Parathyroid adenoma (tissue), 2 donors: ENCODE results near the gene ARX.

Experiments used
- H2AFZ ChIP-seq: fragments of 300-600 bp; sonication (generic); one replicate; pipeline ENCODE4 v1.7.0; 2017; ENCODE audit warnings: antibody characterized with exemption, mild to moderate bottlenecking
- H3K27ac ChIP-seq: fragments of 300-600 bp; sonication (generic); one replicate; pipeline ENCODE4 v1.7.0; 2017
- H3K27me3 ChIP-seq: fragments of 300-600 bp; sonication (generic); one replicate; pipeline ENCODE4 v1.7.0; 2017; ENCODE audit warnings: low read length; ENCODE audit not compliant: control insufficient read depth, insufficient read depth
- H3K36me3 ChIP-seq: fragments of 300-600 bp; sonication (generic); one replicate; pipeline ENCODE4 v1.7.0; 2017; ENCODE audit warnings: low read length; ENCODE audit not compliant: control insufficient read depth, insufficient read depth
- H3K4me1 ChIP-seq: fragments of 300-600 bp; sonication (generic); one replicate; pipeline ENCODE4 v1.7.0; 2017; ENCODE audit warnings: control low read depth
- H3K4me2 ChIP-seq: fragments of 300-600 bp; sonication (generic); one replicate; pipeline ENCODE4 v1.7.0; 2017; ENCODE audit warnings: low read length
- H3K4me3 ChIP-seq: fragments of 300-600 bp; sonication (generic); one replicate; pipeline ENCODE4 v1.7.0; 2017; ENCODE audit warnings: low read depth, low read length
- H3K79me2 ChIP-seq: fragments of 300-600 bp; sonication (generic); one replicate; pipeline ENCODE4 v1.7.0; 2017; ENCODE audit warnings: control low read depth
- H3K9ac ChIP-seq: fragments of 300-600 bp; sonication (generic); one replicate; pipeline ENCODE4 v1.7.0; 2017; ENCODE audit warnings: mild to moderate bottlenecking
- H3K9me3 ChIP-seq: fragments of 300-600 bp; sonication (generic); one replicate; pipeline ENCODE4 v1.7.0; 2017; ENCODE audit warnings: low read length; ENCODE audit not compliant: control insufficient read depth
- CTCF ChIP-seq: fragments of 300-600 bp; sonication (generic); IDR thresholded peaks from one replicate; pipeline ENCODE4 v1.7.0; 2017; ENCODE audit warnings: antibody characterized with exemption, mild to moderate bottlenecking
- donor health status: primary hyperparathyroidism.

Gene ARX

GRCh38 chrX:25005382-25006185 is 10.2 kb downstream of the ARX start:
- TF ChIP-seq CTCF = no peak
- no peak overlapping the region for H3K4me2 ChIP-seq
- no peaks in the 10 kb centered on the region for H3K4me1 ChIP-seq
- no peak overlapping the region for H3K4me3 ChIP-seq
- no peaks in the 10 kb centered on the region for H3K9me3 ChIP-seq
- H3K9ac ChIP-seq = no peak overlapping the region
- H2AFZ ChIP-seq = no peak overlapping the region
- H3K27me3 ChIP-seq = no peaks in the 10 kb centered on the region
- H3K27ac ChIP-seq = no peak overlapping the region
- H3K79me2 ChIP-seq = no peaks in the 10 kb centered on the region
- no peaks in the 10 kb centered on the region for H3K36me3 ChIP-seq

GRCh38 chrX:25005034-25005381 is 10.8 kb downstream of the ARX start:
- TF ChIP-seq CTCF = no peak
- Histone ChIP-seq H3K79me2 (no peaks in the 10 kb centered on the region), H3K36me3 (no peaks in the 10 kb centered on the region), H3K9ac (no peak overlapping the region), H3K4me1 (no peaks in the 10 kb centered on the region), H2AFZ (no peak overlapping the region), H3K4me3 (no peak overlapping the region), H3K27me3 (no peaks in the 10 kb centered on the region), H3K4me2 (no peak overlapping the region), H3K27ac (no peak overlapping the region), H3K9me3 (no peaks in the 10 kb centered on the region)

GRCh38 chrX:25004485-25005032 is 11.2 kb downstream of the ARX start:
- Histone ChIP-seq H3K4me1 (no peaks in the 10 kb centered on the region), H2AFZ (no peak overlapping the region), H3K4me2 (no peak overlapping the region), H3K27me3 (no peaks in the 10 kb centered on the region), H3K79me2 (no peaks in the 10 kb centered on the region), H3K9ac (no peak overlapping the region), H3K27ac (no peak overlapping the region), H3K4me3 (no peak overlapping the region), H3K9me3 (no peaks in the 10 kb centered on the region), H3K36me3 (no peaks in the 10 kb centered on the region)
- TF ChIP-seq CTCF = no peak

DNA sequence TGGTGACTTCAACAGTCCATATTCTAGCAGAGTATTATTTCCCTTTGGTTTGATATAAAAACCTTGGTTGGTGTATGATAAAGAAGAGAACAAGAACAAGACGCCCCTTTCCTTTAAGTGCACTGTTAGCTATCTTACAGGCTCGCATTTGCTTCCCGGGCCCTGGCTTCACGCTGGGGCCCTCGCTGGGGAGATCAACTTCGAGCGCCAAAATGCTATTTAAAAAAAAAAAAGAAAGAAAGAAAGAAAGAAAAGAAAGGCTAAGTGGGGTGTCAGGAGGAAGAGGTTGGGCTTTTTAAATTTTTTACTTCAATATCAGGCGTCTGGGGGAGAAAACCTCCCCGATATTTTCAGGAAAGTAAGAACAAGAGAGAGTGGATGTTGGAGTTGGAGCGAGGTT is 11.7 kb downstream of the ARX start:
- no peak overlapping the region for H3K4me2 ChIP-seq
- H3K9ac ChIP-seq = no peak overlapping the region
- no peak overlapping the region for H3K27ac ChIP-seq
- H2AFZ ChIP-seq = no peak overlapping the region
- no peaks in the 10 kb centered on the region for H3K27me3 ChIP-seq
- no peaks in the 10 kb centered on the region for H3K36me3 ChIP-seq
- H3K9me3 ChIP-seq = no peaks in the 10 kb centered on the region
- no peak overlapping the region for H3K4me3 ChIP-seq
- no peaks in the 10 kb centered on the region for H3K4me1 ChIP-seq
- no peak for TF ChIP-seq CTCF
- H3K79me2 ChIP-seq = no peaks in the 10 kb centered on the region
